C4-2B (cell line): ENCODE measurements around the gene FHAD1.

ENCODE experiments used
- ZFX ChIP-seq: fragments of 450-650 bp; IDR thresholded peaks from 2 replicates; pipeline ENCODE4 v1.6.1; 2017
- TF ChIP-seq, protein P1 (sequence below): fragments of 450-650 bp; conservative IDR thresholded peaks from 2 replicates; pipeline ENCODE4 v1.5.1; 2017; ENCODE audit warnings: mild to moderate bottlenecking

GRCh38 chr1:15393475-15394257 lies 146.6 kb downstream of the FHAD1 start:
- TF ChIP-seq, protein P1, sequence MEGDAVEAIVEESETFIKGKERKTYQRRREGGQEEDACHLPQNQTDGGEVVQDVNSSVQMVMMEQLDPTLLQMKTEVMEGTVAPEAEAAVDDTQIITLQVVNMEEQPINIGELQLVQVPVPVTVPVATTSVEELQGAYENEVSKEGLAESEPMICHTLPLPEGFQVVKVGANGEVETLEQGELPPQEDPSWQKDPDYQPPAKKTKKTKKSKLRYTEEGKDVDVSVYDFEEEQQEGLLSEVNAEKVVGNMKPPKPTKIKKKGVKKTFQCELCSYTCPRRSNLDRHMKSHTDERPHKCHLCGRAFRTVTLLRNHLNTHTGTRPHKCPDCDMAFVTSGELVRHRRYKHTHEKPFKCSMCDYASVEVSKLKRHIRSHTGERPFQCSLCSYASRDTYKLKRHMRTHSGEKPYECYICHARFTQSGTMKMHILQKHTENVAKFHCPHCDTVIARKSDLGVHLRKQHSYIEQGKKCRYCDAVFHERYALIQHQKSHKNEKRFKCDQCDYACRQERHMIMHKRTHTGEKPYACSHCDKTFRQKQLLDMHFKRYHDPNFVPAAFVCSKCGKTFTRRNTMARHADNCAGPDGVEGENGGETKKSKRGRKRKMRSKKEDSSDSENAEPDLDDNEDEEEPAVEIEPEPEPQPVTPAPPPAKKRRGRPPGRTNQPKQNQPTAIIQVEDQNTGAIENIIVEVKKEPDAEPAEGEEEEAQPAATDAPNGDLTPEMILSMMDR, result no peak
- TF ChIP-seq ZFX, result no peak
